ENCODE results near the gene LIF.
"Not testable (repeated sequence)": the region's sequence is repeated elsewhere in the genome, so short reads cannot be mapped to it uniquely, and the experiment has no call there.

The LIF gene

DNA sequence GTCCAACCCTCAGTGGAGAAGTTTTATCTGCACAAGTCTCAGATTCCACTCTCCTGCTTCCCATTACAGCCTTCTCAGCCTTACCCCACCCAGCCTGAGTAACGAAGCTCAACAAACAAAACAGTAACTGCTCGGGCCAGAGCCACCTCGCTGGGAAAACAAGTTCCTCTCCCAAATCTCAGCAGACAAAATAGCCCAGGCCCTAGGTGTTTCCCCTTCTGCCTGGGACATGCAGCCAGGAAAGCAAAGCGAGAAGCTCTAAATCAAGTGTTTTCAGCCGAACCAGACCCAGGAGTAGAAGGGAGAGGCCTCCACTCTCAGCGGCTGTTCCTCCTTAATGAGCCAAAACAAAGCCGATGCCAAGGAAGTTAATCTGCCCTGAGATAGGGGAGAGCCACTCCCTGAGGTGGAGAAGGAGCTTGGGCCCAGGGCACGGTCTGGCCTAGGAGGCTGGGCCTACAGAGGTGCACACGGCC is 44.0 kb downstream of the LIF start:
- H3K27ac ChIP-seq (replicated peaks), result no peak overlapping the region
- no peak overlapping the region for H3K4me3 ChIP-seq (replicated peaks; ENCODE audit: insufficient read depth, low read length)
- H3K27me3 ChIP-seq (ENCODE audit: insufficient read depth, poor library complexity, severe bottlenecking), result no peaks in the 10 kb centered on the region
- TF ChIP-seq GABPA (IDR thresholded peaks at IDR 0.05; ENCODE audit: low read depth) (no peak), CTCF (IDR thresholded peaks at IDR 0.05; ENCODE audit: insufficient read depth, low read length) (no peak), POLR2AphosphoS5 (IDR thresholded peaks at IDR 0.05; ENCODE audit: low read depth) (no peak), SPI1 (IDR thresholded peaks at IDR 0.05; ENCODE audit: borderline replicate concordance, low read depth) (no peak)
- TF ChIP-seq, protein P1, sequence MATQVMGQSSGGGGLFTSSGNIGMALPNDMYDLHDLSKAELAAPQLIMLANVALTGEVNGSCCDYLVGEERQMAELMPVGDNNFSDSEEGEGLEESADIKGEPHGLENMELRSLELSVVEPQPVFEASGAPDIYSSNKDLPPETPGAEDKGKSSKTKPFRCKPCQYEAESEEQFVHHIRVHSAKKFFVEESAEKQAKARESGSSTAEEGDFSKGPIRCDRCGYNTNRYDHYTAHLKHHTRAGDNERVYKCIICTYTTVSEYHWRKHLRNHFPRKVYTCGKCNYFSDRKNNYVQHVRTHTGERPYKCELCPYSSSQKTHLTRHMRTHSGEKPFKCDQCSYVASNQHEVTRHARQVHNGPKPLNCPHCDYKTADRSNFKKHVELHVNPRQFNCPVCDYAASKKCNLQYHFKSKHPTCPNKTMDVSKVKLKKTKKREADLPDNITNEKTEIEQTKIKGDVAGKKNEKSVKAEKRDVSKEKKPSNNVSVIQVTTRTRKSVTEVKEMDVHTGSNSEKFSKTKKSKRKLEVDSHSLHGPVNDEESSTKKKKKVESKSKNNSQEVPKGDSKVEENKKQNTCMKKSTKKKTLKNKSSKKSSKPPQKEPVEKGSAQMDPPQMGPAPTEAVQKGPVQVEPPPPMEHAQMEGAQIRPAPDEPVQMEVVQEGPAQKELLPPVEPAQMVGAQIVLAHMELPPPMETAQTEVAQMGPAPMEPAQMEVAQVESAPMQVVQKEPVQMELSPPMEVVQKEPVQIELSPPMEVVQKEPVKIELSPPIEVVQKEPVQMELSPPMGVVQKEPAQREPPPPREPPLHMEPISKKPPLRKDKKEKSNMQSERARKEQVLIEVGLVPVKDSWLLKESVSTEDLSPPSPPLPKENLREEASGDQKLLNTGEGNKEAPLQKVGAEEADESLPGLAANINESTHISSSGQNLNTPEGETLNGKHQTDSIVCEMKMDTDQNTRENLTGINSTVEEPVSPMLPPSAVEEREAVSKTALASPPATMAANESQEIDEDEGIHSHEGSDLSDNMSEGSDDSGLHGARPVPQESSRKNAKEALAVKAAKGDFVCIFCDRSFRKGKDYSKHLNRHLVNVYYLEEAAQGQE (IDR thresholded peaks at IDR 0.05; ENCODE audit: insufficient replicate concordance, low read depth), result no peak
- DNase-seq (ENCODE audit: low read depth in 1 of 2, low spot score in 1 of 2), result no peak

GRCh38 chr22:30201945-30202344 is 44.6 kb downstream of the LIF start:
- no peak overlapping the region for H3K27ac ChIP-seq (replicated peaks)
- no peak overlapping the region for H3K4me3 ChIP-seq (replicated peaks; ENCODE audit: insufficient read depth, low read length)
- no peak for DNase-seq (ENCODE audit: low read depth in 1 of 2, low spot score in 1 of 2)
- no peaks in the 10 kb centered on the region for H3K27me3 ChIP-seq (ENCODE audit: insufficient read depth, poor library complexity, severe bottlenecking)
- TF ChIP-seq CTCF (IDR thresholded peaks at IDR 0.05; ENCODE audit: insufficient read depth, low read length) (no peak), GABPA (IDR thresholded peaks at IDR 0.05; ENCODE audit: low read depth) (no peak), POLR2AphosphoS5 (IDR thresholded peaks at IDR 0.05; ENCODE audit: low read depth) (no peak), SPI1 (IDR thresholded peaks at IDR 0.05; ENCODE audit: borderline replicate concordance, low read depth) (no peak)
- TF ChIP-seq, protein P1 (IDR thresholded peaks at IDR 0.05; ENCODE audit: insufficient replicate concordance, low read depth), result no peak

- not testable (repeated sequence) for DNase-seq (ENCODE audit: low read depth in 1 of 2, low spot score in 1 of 2)
Measured at GRCh38 chr22:30200905-30201304, 45.7 kb downstream of the LIF start.

DNA sequence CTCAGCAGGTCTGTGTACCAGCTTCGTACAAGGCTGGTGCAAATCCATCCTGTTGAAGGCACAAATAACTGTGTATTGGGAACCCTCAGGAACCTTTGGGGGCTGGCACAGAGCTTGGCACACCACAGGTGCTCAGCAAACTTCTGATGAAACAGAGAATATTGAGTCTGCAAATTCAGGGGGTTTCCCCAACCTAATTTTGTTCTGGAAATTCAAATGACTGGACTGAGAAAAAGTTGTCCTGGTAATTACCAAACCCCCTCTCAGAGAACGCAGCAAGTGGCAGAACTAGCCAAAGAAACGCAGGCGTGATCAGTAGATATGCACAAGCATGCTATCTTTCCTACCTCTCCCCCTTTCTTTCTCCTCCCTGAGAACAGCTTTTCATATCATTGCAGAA is 47.6 kb downstream of the LIF start:
- Histone ChIP-seq H3K27me3 (ENCODE audit: insufficient read depth, poor library complexity, severe bottlenecking) (no peaks in the 10 kb centered on the region), H3K27ac (replicated peaks) (no peak overlapping the region), H3K4me3 (replicated peaks; ENCODE audit: insufficient read depth, low read length) (no peak overlapping the region)
- TF ChIP-seq GABPA (IDR thresholded peaks at IDR 0.05; ENCODE audit: low read depth), result no peak
- TF ChIP-seq, protein P1 (IDR thresholded peaks at IDR 0.05; ENCODE audit: insufficient replicate concordance, low read depth), result no peak
- no peak for TF ChIP-seq POLR2AphosphoS5 (IDR thresholded peaks at IDR 0.05; ENCODE audit: low read depth)
- TF ChIP-seq CTCF (IDR thresholded peaks at IDR 0.05; ENCODE audit: insufficient read depth, low read length), result no peak
- DNase-seq (ENCODE audit: low read depth in 1 of 2, low spot score in 1 of 2), result no peak

More at GRCh38 chr22:30200905-30201304, 45.7 kb downstream of the LIF start:
- H3K27ac ChIP-seq (replicated peaks); H3K27me3 ChIP-seq (ENCODE audit: insufficient read depth, poor library complexity, severe bottlenecking); H3K4me3 ChIP-seq (replicated peaks; ENCODE audit: insufficient read depth, low read length): not testable (repeated sequence)
